B cell (primary cell): ENCODE results near the gene SH3BGR. TPM values are rescaled to one million over a fixed set of nuclear protein-coding genes. Genes with fewer than 3 reads are reported as not detected.

ENCODE experiments used
- ATAC-seq: fragments of 200-7000 bp; cut with Tn5 transposase; one replicate; pipeline ENCODE4 v1.10.0; 2021; ENCODE audit warnings: low read depth, mild to moderate bottlenecking, moderate number of reproducible peaks, moderate library complexity
- CTCF ChIA-PET: fragments of 350-600 bp; sonication (Branson Sonifier 250); formaldehyde crosslinking; loops from one replicate; lab custom pipeline; 2021; ENCODE audit warnings: antibody characterized with exemption, inconsistent platforms; lab: Charles Lee
- POLR2A ChIA-PET: fragments of 350-600 bp; sonication (Branson Sonifier 250); formaldehyde crosslinking; loops from one replicate; lab custom pipeline; 2021; ENCODE audit warnings: antibody characterized with exemption; lab: Charles Lee
- DNase-seq: peaks from one replicate; pipeline ENCODE4 v3.0.0; 2013
- H2AFZ ChIP-seq: 2 replicates; pipeline ENCODE4 v1.6.1; 2012; ENCODE audit warnings: mild to moderate bottlenecking, low read depth, low read length; ENCODE audit not compliant: insufficient read depth, poor library complexity, severe bottlenecking
- H3K27ac ChIP-seq, 2 donors: 1 replicate in 1 of 2; 2 replicates in 1 of 2; pipeline ENCODE4 v1.5.1; 2012 to 2013; ENCODE audit warnings: low read length in 2 of 2, mild to moderate bottlenecking in 2 of 2, moderate library complexity in 1 of 2
- H3K27me3 ChIP-seq, 4 experiments: fragments of 200-600 bp in 1 of 4; sonication (generic) in 1 of 4; replicated peaks in 1 of 4; 1 replicate in 2 of 4; 2 replicates in 2 of 4; pipeline versions ENCODE4 v1.6.1 to v1.7.0; 2013 to 2016; ENCODE audit warnings: low read length in 3 of 4, mild to moderate bottlenecking in 2 of 4, mixed read lengths in 1 of 4, moderate library complexity in 1 of 4; ENCODE audit not compliant: insufficient read depth in 4 of 4, control insufficient read depth in 3 of 4; ENCODE audit errors: control extremely low read depth in 1 of 4
- H3K36me3 ChIP-seq, 2 experiments: replicated peaks in 1 of 2; 1 replicate in 1 of 2; 2 replicates in 1 of 2; pipeline versions ENCODE4 v1.6.1 to v1.7.1; 2013; ENCODE audit warnings: low read length in 1 of 2; ENCODE audit not compliant: insufficient read depth in 2 of 2, control insufficient read depth in 1 of 2; ENCODE audit errors: control extremely low read depth in 1 of 2, extremely low read depth in 1 of 2
- H3K4me1 ChIP-seq, 2 donors: fragments of 200-600 bp in 1 of 2; sonication (generic) in 1 of 2; 1 replicate in 1 of 2; 2 replicates in 1 of 2; pipeline versions ENCODE4 v1.5.1 to v1.6.1; 2013 to 2017; ENCODE audit warnings: low read length in 2 of 2; ENCODE audit not compliant: control insufficient read depth in 2 of 2, insufficient read depth in 2 of 2
- H3K4me2 ChIP-seq: replicated peaks from 2 replicates; pipeline ENCODE3; 2012; ENCODE audit warnings: mild to moderate bottlenecking, low read depth, low read length; ENCODE audit not compliant: poor library complexity, severe bottlenecking
- H3K4me3 ChIP-seq, 5 experiments: fragments of 200-600 bp in 1 of 5; sonication (generic) in 1 of 5; 1 replicate in 3 of 5; 2 replicates in 2 of 5; pipeline versions ENCODE4 v1.5.1 to v1.7.0; 2011 to 2016; ENCODE audit warnings: low read length in 4 of 5, mild to moderate bottlenecking in 4 of 5, low read depth in 2 of 5, control low read depth in 1 of 5, moderate library complexity in 1 of 5; ENCODE audit not compliant: insufficient read depth in 1 of 5; ENCODE audit errors: control extremely low read depth in 1 of 5, extremely low read depth in 1 of 5
- H3K79me2 ChIP-seq: fragments of 200-600 bp; sonication (generic); one replicate; pipeline ENCODE4 v1.6.0; 2016; ENCODE audit warnings: low read length; ENCODE audit not compliant: control insufficient read depth, insufficient read depth
- H3K9ac ChIP-seq: fragments of 200-600 bp; sonication (generic); 2 replicates; pipeline ENCODE4 v1.6.1; 2017; ENCODE audit warnings: mild to moderate bottlenecking, low read length, moderate library complexity
- H3K9me3 ChIP-seq, 3 donors: one replicate each; pipeline versions ENCODE4 v1.6.1 to v1.7.1; 2013; ENCODE audit warnings: low read length in 2 of 3; ENCODE audit not compliant: control insufficient read depth in 2 of 3, insufficient read depth in 1 of 3; ENCODE audit errors: control extremely low read depth in 1 of 3
- H4K20me1 ChIP-seq: 2 replicates; pipeline ENCODE4 v1.6.0; 2012; ENCODE audit warnings: mild to moderate bottlenecking, low read length; ENCODE audit not compliant: insufficient read depth, control insufficient read depth, poor library complexity, severe bottlenecking
- H3K27ac Mint-ChIP-seq: one replicate; pipeline ENCODE4 v1.8.0; 2021; ENCODE audit warnings: mixed read lengths
- H3K27me3 Mint-ChIP-seq: one replicate; pipeline ENCODE4 v1.8.0; 2021; ENCODE audit warnings: mixed read lengths
- H3K4me1 Mint-ChIP-seq: one replicate; pipeline ENCODE4 v1.8.0; 2021; ENCODE audit warnings: mixed read lengths
- H3K4me3 Mint-ChIP-seq: one replicate; pipeline ENCODE4 v1.8.0; 2021; ENCODE audit warnings: mixed read lengths
- H3K9me3 Mint-ChIP-seq: one replicate; pipeline ENCODE4 v1.8.0; 2022; ENCODE audit warnings: mixed read lengths; ENCODE audit not compliant: insufficient read depth
- CTCF ChIP-seq: fragments of 200-600 bp; IDR thresholded peaks from one replicate; pipeline ENCODE4 v1.8.0; 2022; ENCODE audit warnings: antibody characterized with exemption, mild to moderate bottlenecking
- EZH2 ChIP-seq: IDR thresholded peaks from 2 replicates; pipeline ENCODE4 v1.6.1; 2012; ENCODE audit warnings: borderline replicate concordance, low read depth, mild to moderate bottlenecking, moderate library complexity, low read length; ENCODE audit not compliant: insufficient read depth, poor library complexity, severe bottlenecking
- WGBS: methylation state at CpG from one replicate; pipeline ENCODE4 v1.1.5; 2013; ENCODE audit warnings: missing lambda C conversion rate; ENCODE audit not compliant: insufficient coverage; 5-methylcytosine and 5-hydroxymethylcytosine counted together
- intact Hi-C: fragments of 100-400 bp; cut with micrococcal nuclease; formaldehyde crosslinking; loops from one replicate; pipeline ENCODE4 v1.10.0; 2022
- polyA plus RNA-seq: library from polyadenylated mRNA; depleted of rRNA; stranded (reverse); fragments of >200 nt; gene quantifications from 2 replicates; pipeline ENCODE4 v1.2.3, GENCODE V29; 2012
- total RNA-seq, 2 donors: library from RNA; stranded (reverse); fragments of 120-200 nt in 1 of 2; gene quantifications; 1 replicate in 1 of 2; 2 replicates in 1 of 2; pipeline versions ENCODE4 v1.2.3 to v1.2.4, GENCODE V29; 2013 to 2022

SH3BGR gene
- total and polyA plus RNA-seq, 2 donors (not counting 1 experiment from before 2014, with no cell fraction given) = 0.21 to 1.7 TPM

- Histone ChIP-seq H4K20me1 (no peaks in the 10 kb centered on the region), H3K27me3 (peaks cover 0 to 2% (median 0%) of the 10 kb centered on the region in 4 experiments), H3K9me3 (no peaks in the 10 kb centered on the region), H3K4me1 (no peaks in the 10 kb centered on the region), H3K27ac (no peak overlapping the region), H2AFZ (no peak overlapping the region), H3K4me2 (no peak overlapping the region), H3K9ac (no peak overlapping the region), H3K36me3 (no peaks in the 10 kb centered on the region), H3K79me2 (no peaks in the 10 kb centered on the region), H3K4me3 (no peak overlapping the region)
- Mint-ChIP-seq H3K4me1 (no peaks in the 10 kb centered on the region), H3K27me3 (peaks cover 9% of the 10 kb centered on the region), H3K27ac (no peak overlapping the region), H3K4me3 (no peak overlapping the region), H3K9me3 (no peaks in the 10 kb centered on the region)
- CTCF ChIA-PET = no interaction called here
- TF ChIP-seq EZH2 = no peak
- no peak for TF ChIP-seq CTCF
- POLR2A ChIA-PET = no interaction called here
- DNase-seq (no peak), ATAC-seq (no peak)
- 69% methylated on average over 8 of the region's 8 CpGs for WGBS
- intact Hi-C loops = no loop called here
Measured at GRCh38 chr21:39531064-39531463, 79.3 kb downstream of the SH3BGR start.

- Mint-ChIP-seq H3K9me3 (no peaks in the 10 kb centered on the region), H3K27ac (no peak overlapping the region), H3K4me3 (no peak overlapping the region), H3K27me3 (peaks cover 8% of the 10 kb centered on the region), H3K4me1 (no peaks in the 10 kb centered on the region)
- intact Hi-C loops = no loop called here
- no peaks in the 10 kb centered on the region for H3K36me3 ChIP-seq
- H3K4me2 ChIP-seq = no peak overlapping the region
- H3K27me3 ChIP-seq = peaks cover 0 to 2% (median 0%) of the 10 kb centered on the region in 4 experiments
- H3K4me1 ChIP-seq = no peaks in the 10 kb centered on the region
- ATAC-seq (no peak), DNase-seq (no peak)
- H4K20me1 ChIP-seq = no peaks in the 10 kb centered on the region
- H3K9me3 ChIP-seq = no peaks in the 10 kb centered on the region
- TF ChIP-seq EZH2 = no peak
- no peak for TF ChIP-seq CTCF
- H3K9ac ChIP-seq = no peak overlapping the region
- ChIA-PET CTCF (no interaction called here), POLR2A (no interaction called here)
- H3K79me2 ChIP-seq = no peaks in the 10 kb centered on the region
- H3K4me3 ChIP-seq = no peak overlapping the region
- no peak overlapping the region for H2AFZ ChIP-seq
- H3K27ac ChIP-seq = no peak overlapping the region
- 83% methylated on average over 3 of the region's 5 CpGs for WGBS
Measured at GRCh38 chr21:39531840-39532239, 80.1 kb downstream of the SH3BGR start.
